H1 (cell line): ENCODE measurements around the gene NEDD1. TPM values are rescaled to one million over a fixed set of nuclear protein-coding genes. Genes with fewer than 3 reads are reported as not detected.

Experiments
- EGR1 ChIP-seq: IDR thresholded peaks from 2 replicates; pipeline ENCODE4 v1.6.1; 2011; ENCODE audit warnings: low read depth, low read length, borderline replicate concordance
- GTF2F1 ChIP-seq: IDR thresholded peaks from 2 replicates; pipeline ENCODE4 v1.6.1; 2012; ENCODE audit warnings: low read depth, low read length, improper control_type of control experiment, borderline replicate concordance
- MAFK ChIP-seq: IDR thresholded peaks from 2 replicates; pipeline ENCODE4 v1.6.1; 2012; ENCODE audit warnings: low read depth, mild to moderate bottlenecking, improper control_type of control experiment, low read length
- SAP30 ChIP-seq: fragments of 300-600 bp; sonication (generic); IDR thresholded peaks from 2 replicates; pipeline ENCODE4 v1.7.1; 2012; ENCODE audit warnings: low read length, moderate library complexity, mild to moderate bottlenecking, inconsistent platforms; ENCODE audit not compliant: insufficient read depth, insufficient replicate concordance
- SP4 ChIP-seq: IDR thresholded peaks from 2 replicates; pipeline ENCODE4 v1.6.1; 2012; ENCODE audit warnings: low read length, inconsistent platforms
- TAF1 ChIP-seq: IDR thresholded peaks from 2 replicates; pipeline ENCODE4 v1.6.1; 2011; ENCODE audit warnings: mild to moderate bottlenecking, low read depth, low read length
- polyA plus RNA-seq, 7 experiments: library from polyadenylated mRNA; depleted of rRNA in 3 of 7; stranded (reverse) in 5 of 7; unstranded in 2 of 7; fragments of >200 nt in 5 of 7; fragments of 200-250 nt in 2 of 7; gene quantifications; 1 replicate in 5 of 7; 2 replicates in 1 of 7; 4 replicates in 1 of 7; pipeline versions ENCODE4 v1.2.1 to v1.2.3, GENCODE V29; 2011 to 2013; ENCODE audit warnings: missing spikeins in 2 of 7, mixed read lengths in 2 of 7
- total RNA-seq: library from RNA; stranded (reverse); fragmentation: NEBNext Ultra II Directional; extraction: Animal tissue kit (Norgen Biotek cat#: 25700); gene quantifications from 2 replicates; pipeline ENCODE4 v1.2.1, GENCODE V29; 2021

Gene NEDD1
- total and polyA plus RNA-seq, 2 of the 8 experiments (the other 6 are each of a cell fraction or from before 2014, with no cell fraction given) = 9.0 to 26.6 TPM

DNA sequence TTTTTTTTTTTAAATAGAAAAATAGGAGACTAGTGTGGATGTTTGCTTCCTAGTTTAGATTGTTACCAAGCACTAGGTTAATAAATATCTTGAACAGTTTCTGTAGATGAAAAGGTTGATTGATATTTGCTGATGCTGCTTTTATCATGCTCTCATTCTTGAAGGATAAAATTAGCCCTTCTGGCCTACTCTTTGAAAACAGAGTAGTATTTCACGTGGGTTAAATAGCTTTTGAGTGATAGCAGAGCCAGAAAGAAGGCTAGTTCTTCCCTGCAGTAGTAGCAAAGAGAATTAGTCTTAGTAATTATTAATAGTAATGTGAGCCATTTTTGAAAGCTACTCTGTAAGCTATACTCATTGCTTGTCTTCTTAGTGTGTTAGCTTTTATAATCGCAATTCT lies 5.2 kb downstream of the NEDD1 start (continued):
- no peak for TF ChIP-seq SAP30
- no peak for TF ChIP-seq GTF2F1
- no peak for TF ChIP-seq TAF1
- no peak for TF ChIP-seq SP4
- TF ChIP-seq EGR1 = no peak
- no peak for TF ChIP-seq MAFK
